ENCODE measurements around the gene KCNIP1.

Gene KCNIP1

GRCh38 chr5:170510126-170510525 lies 6.3 kb downstream of the KCNIP1 start:
- no peaks in the 10 kb centered on the region for H3K9me3 Mint-ChIP-seq
- H3K27ac Mint-ChIP-seq, result no peak overlapping the region
- H3K27me3 Mint-ChIP-seq (ENCODE audit: low read depth), result peaks cover 19% of the 10 kb centered on the region
- H3K4me1 Mint-ChIP-seq (ENCODE audit: low read depth), result no peaks in the 10 kb centered on the region
- H3K4me3 Mint-ChIP-seq, result no peak overlapping the region
- H3K36me3 Mint-ChIP-seq (ENCODE audit: low read depth), result no peaks in the 10 kb centered on the region

DNA sequence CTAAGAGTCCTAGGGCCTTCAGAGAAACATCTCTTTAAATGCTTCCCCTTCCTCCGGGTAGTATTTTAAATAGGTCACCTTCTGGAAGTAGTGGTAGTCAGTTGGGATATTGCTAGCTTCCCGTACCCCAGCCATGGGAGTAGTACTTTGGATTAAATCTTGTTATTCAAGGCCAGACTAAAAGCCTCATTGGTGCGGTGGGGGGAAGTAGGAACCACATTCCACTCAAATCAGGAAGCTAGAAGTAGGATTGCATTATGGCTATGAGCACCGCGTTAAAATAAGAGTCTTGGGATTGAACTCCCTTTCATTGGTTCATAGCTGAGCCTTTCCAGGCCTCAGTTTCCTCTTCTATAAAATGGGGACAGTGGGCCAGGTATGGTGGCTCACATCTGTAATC lies 6.7 kb downstream of the KCNIP1 start:
- Mint-ChIP-seq H3K27ac (no peak overlapping the region), H3K36me3 (ENCODE audit: low read depth) (no peaks in the 10 kb centered on the region), H3K27me3 (ENCODE audit: low read depth) (peaks cover 14% of the 10 kb centered on the region), H3K4me1 (ENCODE audit: low read depth) (no peaks in the 10 kb centered on the region), H3K9me3 (no peaks in the 10 kb centered on the region), H3K4me3 (no peak overlapping the region)

DNA sequence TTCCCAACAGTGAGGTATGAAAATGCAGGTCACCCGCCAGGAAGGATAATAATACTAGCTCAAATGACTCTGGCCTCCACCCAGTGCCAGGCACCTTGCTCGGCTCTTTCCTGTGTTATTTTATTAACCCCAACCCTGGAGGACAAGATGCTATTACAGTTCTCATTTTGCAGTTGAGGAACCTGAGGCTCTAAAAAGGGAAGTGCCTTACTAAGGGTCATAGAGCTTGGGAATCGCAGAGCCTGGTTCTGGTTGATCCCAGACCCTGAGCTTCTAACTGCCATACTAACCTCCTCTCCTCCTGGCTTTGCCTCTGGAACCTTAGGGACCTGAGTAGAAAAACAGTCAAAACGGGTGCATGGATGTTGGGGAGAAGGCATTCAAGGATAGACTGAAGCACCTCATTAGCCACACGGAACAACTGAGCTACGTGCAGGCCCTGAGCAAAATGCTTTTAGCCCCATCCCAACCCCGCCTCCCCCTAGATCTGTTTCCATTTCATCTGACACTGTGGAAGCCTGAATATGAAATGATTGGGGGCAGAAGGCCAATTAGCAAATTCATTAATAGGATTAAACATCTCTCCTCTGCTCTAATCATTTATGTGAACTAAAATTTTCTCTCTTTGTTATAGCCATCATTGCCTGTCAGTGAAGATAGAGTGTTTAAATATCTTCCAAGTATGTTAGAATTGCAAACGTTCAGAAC lies 7.9 kb downstream of the KCNIP1 start:
- no peaks in the 10 kb centered on the region for H3K9me3 Mint-ChIP-seq

GRCh38 chr5:170513856-170514525 lies 10.2 kb downstream of the KCNIP1 start:
- H3K36me3 Mint-ChIP-seq (ENCODE audit: low read depth), result no peaks in the 10 kb centered on the region
- H3K27me3 Mint-ChIP-seq (ENCODE audit: low read depth), result no peaks in the 10 kb centered on the region
- H3K9me3 Mint-ChIP-seq, result no peaks in the 10 kb centered on the region
- H3K27ac Mint-ChIP-seq, result no peak overlapping the region
- H3K4me1 Mint-ChIP-seq (ENCODE audit: low read depth), result no peaks in the 10 kb centered on the region
- no peak overlapping the region for H3K4me3 Mint-ChIP-seq

More for the DNA sequence above, 7.9 kb downstream of the KCNIP1 start:
- H3K27ac Mint-ChIP-seq, result no peak overlapping the region
- H3K4me3 Mint-ChIP-seq, result no peak overlapping the region
- H3K27me3 Mint-ChIP-seq (ENCODE audit: low read depth), result peaks cover 9% of the 10 kb centered on the region
- no peaks in the 10 kb centered on the region for H3K36me3 Mint-ChIP-seq (ENCODE audit: low read depth)
- H3K4me1 Mint-ChIP-seq (ENCODE audit: low read depth), result no peaks in the 10 kb centered on the region

- H3K27me3 Mint-ChIP-seq (ENCODE audit: low read depth), result peaks cover 7% of the 10 kb centered on the region
- no peak overlapping the region for H3K27ac Mint-ChIP-seq
- no peaks in the 10 kb centered on the region for H3K36me3 Mint-ChIP-seq (ENCODE audit: low read depth)
- no peaks in the 10 kb centered on the region for H3K4me1 Mint-ChIP-seq (ENCODE audit: low read depth)
- H3K9me3 Mint-ChIP-seq, result no peaks in the 10 kb centered on the region
- H3K4me3 Mint-ChIP-seq, result no peak overlapping the region
These were observed 13.6 kb downstream of the KCNIP1 start for GRCh38 chr5:170517411-170517810.

DNA sequence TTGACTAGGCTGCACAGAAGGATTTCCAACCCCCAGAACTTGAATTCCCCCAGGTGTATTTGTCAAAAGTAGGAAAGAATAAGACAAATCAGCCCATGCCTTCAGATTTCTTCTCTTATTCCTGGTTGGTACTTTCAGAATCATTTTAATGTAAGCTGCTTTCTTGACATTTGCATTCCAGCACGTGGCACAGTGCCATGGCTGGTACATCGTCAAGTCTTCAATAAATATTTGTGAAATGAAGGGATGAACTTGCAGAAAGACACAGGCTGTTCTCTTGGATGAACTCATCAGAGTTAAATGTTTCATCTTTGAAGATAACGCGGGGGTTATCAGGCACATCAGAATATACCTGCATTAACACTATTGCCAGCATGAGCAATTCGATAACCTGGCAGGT lies 14.5 kb downstream of the KCNIP1 start:
- Mint-ChIP-seq H3K27ac (no peak overlapping the region), H3K4me1 (ENCODE audit: low read depth) (no peaks in the 10 kb centered on the region), H3K36me3 (ENCODE audit: low read depth) (no peaks in the 10 kb centered on the region), H3K9me3 (no peaks in the 10 kb centered on the region), H3K27me3 (ENCODE audit: low read depth) (peaks cover 7% of the 10 kb centered on the region), H3K4me3 (no peak overlapping the region)

GRCh38 chr5:170519549-170519948 lies 15.7 kb downstream of the KCNIP1 start:
- no peaks in the 10 kb centered on the region for H3K4me1 Mint-ChIP-seq (ENCODE audit: low read depth)
- no peaks in the 10 kb centered on the region for H3K36me3 Mint-ChIP-seq (ENCODE audit: low read depth)
- H3K9me3 Mint-ChIP-seq, result no peaks in the 10 kb centered on the region
- peaks cover 7% of the 10 kb centered on the region for H3K27me3 Mint-ChIP-seq (ENCODE audit: low read depth)
- H3K4me3 Mint-ChIP-seq, result no peak overlapping the region
- no peak overlapping the region for H3K27ac Mint-ChIP-seq

DNA sequence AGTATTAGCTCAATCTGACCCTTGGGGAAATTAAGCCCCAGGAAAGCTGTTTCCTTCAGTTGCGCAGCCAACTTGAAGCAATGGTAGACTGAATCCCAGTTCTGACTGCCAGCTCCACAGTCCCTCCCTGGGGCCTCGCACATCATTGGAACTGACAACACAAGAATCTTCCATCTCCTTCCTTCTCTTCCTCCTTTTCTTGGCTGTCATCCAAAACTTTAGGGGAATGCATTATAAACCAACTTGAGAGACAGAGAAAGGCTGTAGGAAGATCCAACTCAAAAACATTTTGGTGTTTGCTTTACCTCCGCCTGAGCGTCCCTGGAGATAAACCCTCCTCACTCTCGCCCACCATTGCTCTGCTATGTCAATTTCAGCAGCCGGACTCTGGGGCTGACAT lies 16.6 kb downstream of the KCNIP1 start:
- Mint-ChIP-seq H3K27ac (no peak overlapping the region), H3K36me3 (ENCODE audit: low read depth) (no peaks in the 10 kb centered on the region), H3K4me1 (ENCODE audit: low read depth) (no peaks in the 10 kb centered on the region), H3K4me3 (no peak overlapping the region), H3K27me3 (ENCODE audit: low read depth) (peaks cover 7% of the 10 kb centered on the region), H3K9me3 (no peaks in the 10 kb centered on the region)

DNA sequence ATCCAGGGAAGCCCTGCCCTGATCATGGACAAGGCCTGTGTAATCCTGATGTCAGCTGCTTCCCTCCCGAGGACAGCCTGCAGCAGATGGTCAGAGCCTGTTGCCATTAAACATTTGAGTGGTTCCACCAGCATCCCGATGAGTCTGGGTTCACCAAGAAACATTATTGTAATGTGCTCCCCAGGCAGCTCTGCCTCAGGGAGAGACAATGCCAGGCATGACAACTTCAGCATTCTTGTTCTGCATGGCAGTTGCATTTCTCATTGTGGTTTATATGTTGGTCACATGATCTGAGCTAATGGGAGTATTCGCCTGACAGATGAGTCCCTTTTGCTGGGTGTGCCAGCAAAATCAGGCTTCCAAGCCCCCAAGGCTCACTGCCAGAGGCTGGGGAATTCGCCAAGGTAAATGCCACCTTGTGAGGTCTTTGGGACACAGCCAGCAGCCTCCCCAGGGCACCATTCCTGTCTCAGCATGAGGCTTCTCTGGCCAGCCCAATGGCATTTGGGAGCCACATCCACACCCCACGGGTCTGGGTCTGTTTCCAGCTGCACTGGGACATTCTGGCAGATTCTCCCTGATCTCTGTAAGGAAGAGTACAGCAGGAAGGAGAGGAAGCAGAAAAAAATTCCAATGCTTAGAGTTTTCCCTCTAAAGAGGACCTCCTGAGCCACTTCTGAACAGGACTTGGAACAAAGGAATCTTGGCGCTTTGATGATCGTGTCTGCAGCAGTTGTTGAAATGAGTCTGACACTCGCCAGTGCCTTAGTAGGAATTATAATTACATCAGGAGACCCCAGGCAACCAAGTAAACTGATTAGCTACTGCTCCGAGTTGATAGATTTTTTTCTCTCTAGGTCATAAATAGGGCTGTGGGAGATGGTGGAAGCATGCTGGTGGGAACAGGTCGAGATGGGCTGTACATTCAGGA lies 18.7 kb downstream of the KCNIP1 start:
- no peaks in the 10 kb centered on the region for H3K4me1 Mint-ChIP-seq (ENCODE audit: low read depth)
- no peak overlapping the region for H3K4me3 Mint-ChIP-seq
- no peak overlapping the region for H3K27ac Mint-ChIP-seq
- no peaks in the 10 kb centered on the region for H3K36me3 Mint-ChIP-seq (ENCODE audit: low read depth)
- peaks cover 7% of the 10 kb centered on the region for H3K27me3 Mint-ChIP-seq (ENCODE audit: low read depth)
- H3K9me3 Mint-ChIP-seq, result no peaks in the 10 kb centered on the region

DNA sequence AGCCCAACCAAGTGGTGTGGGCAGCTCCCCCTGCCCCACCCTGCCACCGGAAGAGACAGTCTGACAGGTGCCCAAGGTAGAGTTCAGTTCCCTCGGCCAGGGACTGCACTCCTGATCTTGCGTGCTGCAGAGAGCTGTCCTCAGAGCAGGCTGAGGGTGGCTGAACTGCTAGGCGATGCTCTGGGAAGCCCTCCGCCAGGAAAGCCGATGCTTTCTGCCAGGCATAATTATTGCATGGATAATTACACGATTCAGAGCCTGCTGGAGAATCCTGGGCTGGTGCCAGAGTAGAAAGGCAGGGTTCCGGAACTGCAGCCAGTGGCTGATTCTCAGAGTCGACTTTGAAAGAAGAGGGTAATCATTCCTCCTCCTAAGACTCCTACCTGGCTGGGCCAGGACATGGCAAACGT lies 19.3 kb downstream of the KCNIP1 start:
- Mint-ChIP-seq H3K36me3 (ENCODE audit: low read depth) (no peaks in the 10 kb centered on the region), H3K4me1 (ENCODE audit: low read depth) (no peaks in the 10 kb centered on the region), H3K4me3 (no peak overlapping the region), H3K27me3 (ENCODE audit: low read depth) (peaks cover 7% of the 10 kb centered on the region), H3K27ac (no peak overlapping the region), H3K9me3 (no peaks in the 10 kb centered on the region)

DNA sequence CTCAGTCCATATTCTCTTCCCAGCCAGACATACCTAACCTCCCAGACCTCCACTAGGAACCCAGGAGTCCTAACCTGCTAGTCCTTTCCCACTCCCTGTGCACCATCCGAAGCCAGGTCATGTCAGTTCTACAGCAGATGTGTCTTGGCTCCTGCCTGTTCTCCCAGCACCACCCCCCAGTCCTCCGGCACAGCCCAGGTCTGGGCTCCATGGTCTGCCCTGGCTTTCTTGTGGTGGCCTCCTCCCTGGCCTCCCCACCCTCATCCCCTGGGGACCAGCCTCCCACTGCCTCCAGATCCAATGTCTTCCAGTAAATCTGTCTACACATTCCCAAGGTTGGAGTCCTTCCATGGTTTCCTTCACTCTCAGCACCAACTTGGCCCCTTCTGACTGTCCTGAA lies 20.0 kb downstream of the KCNIP1 start:
- no peak overlapping the region for H3K4me3 Mint-ChIP-seq
- no peaks in the 10 kb centered on the region for H3K36me3 Mint-ChIP-seq (ENCODE audit: low read depth)
- no peaks in the 10 kb centered on the region for H3K4me1 Mint-ChIP-seq (ENCODE audit: low read depth)
- H3K9me3 Mint-ChIP-seq, result no peaks in the 10 kb centered on the region
- H3K27me3 Mint-ChIP-seq (ENCODE audit: low read depth), result peaks cover 7% of the 10 kb centered on the region
- no peak overlapping the region for H3K27ac Mint-ChIP-seq

GRCh38 chr5:170524576-170524975 lies 20.8 kb downstream of the KCNIP1 start:
- Mint-ChIP-seq H3K36me3 (ENCODE audit: low read depth) (no peaks in the 10 kb centered on the region), H3K4me1 (ENCODE audit: low read depth) (no peaks in the 10 kb centered on the region), H3K9me3 (no peaks in the 10 kb centered on the region), H3K27me3 (ENCODE audit: low read depth) (peaks cover 6% of the 10 kb centered on the region), H3K27ac (no peak overlapping the region), H3K4me3 (no peak overlapping the region)

- Mint-ChIP-seq H3K4me3 (no peak overlapping the region), H3K4me1 (ENCODE audit: low read depth) (no peaks in the 10 kb centered on the region), H3K27ac (no peak overlapping the region), H3K27me3 (ENCODE audit: low read depth) (peaks cover 3% of the 10 kb centered on the region), H3K36me3 (ENCODE audit: low read depth) (no peaks in the 10 kb centered on the region), H3K9me3 (no peaks in the 10 kb centered on the region)
These were observed 21.8 kb downstream of the KCNIP1 start for GRCh38 chr5:170525470-170526211.

GRCh38 chr5:170527991-170528390 lies 24.2 kb downstream of the KCNIP1 start:
- H3K4me1 Mint-ChIP-seq (ENCODE audit: low read depth), result no peaks in the 10 kb centered on the region
- H3K9me3 Mint-ChIP-seq, result no peaks in the 10 kb centered on the region
- H3K27me3 Mint-ChIP-seq (ENCODE audit: low read depth), result no peaks in the 10 kb centered on the region

More at GRCh38 chr5:170527991-170528390, 24.2 kb downstream of the KCNIP1 start:
- H3K36me3 Mint-ChIP-seq (ENCODE audit: low read depth), result no peaks in the 10 kb centered on the region
- no peak overlapping the region for H3K4me3 Mint-ChIP-seq
- H3K27ac Mint-ChIP-seq, result no peak overlapping the region
